Limb (tissue), 2 donors: ENCODE data around the gene MBNL2.

Source experiments
- DNase-seq, 2 donors: peaks; one replicate each; pipeline ENCODE4 v3.0.0-alpha.2; 2016; ENCODE audit errors: extremely low spot score in 2 of 2

The MBNL2 gene

DNA sequence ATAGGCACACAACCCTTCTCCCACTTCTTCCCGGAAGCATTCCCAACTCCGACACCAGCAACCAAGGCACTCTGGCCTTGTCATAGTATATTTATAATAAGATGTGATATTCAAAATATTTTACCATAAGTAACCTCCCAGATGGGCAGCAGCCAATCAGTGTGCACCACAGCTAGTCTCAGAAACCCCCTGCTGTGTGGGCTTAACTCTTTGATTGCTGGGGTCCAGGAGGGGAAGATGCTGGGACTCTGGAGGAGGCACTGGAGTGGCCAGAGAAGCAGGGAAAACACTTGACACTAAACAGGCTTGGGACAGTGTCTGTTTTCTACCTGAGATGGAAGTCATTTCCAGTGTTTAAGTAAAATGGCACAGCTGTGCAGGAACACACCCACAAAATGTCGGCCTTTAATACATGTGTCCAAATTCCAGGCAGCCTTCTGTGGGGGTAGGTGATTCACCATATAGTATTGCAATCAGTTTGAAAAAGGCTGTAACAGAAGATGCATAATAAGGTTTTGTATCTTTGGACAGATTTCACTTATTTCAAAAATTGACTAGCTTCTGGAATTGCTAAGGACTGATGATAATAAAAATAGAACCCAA, 100.7 kb downstream of the MBNL2 start:
- no peak for DNase-seq

DNA sequence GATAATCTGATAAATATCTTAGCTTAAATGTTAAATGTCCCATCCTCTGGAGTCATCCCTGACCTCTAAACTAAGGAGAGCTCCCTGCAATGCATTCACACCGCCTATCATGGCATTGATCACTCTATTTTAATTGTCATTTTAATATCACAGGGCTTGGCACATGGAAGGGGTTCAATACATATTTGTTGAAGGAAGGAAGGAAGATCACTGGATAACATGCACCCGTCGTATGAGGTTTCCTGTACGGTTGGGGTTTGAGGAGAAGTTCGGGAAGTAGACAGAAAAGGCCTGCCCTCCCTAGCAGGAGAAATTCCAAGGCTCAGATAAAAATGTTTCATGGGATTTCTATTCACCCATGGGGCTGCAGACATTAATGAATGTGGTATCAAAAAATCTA, 102.0 kb downstream of the MBNL2 start:
- no peak for DNase-seq

DNA sequence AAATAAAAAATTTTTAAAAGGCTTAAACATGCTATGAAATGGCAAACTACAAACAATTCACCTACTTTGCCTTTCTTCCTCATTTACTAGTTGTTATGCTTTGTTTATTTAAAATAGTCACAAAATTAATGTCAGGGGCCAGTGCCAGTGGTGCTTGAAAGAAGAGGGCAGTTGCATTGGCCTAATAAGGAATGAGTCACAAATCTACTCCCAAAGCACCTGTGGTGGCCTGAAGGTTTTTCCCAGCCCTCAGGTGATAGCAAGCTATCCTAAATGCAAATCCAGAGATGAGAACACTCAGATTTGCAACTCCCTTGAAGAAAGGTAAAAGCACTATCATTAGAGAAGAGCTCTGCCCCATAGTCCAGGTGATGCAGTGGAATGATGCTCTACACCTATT, 103.6 kb downstream of the MBNL2 start:
- DNase-seq: no peak

DNA sequence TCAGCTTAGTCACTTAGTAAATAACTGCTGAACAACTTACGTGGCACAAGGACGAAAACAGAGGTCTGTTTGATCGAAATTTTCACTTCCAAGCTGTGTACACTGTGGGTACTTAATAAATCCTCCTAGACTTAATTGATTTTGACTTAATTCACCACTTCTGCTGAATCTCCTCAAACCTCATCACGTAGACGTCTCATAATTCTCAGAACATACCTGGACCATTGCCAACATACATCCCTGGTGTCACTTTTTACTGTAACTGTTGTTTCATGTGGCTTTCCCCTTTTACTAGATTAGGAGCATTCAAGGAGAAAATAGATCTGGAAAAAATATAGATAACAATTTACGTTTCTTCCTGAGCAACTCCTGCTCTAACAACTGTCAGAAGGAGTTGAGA, 105.0 kb downstream of the MBNL2 start:
- DNase-seq: no peak

DNA sequence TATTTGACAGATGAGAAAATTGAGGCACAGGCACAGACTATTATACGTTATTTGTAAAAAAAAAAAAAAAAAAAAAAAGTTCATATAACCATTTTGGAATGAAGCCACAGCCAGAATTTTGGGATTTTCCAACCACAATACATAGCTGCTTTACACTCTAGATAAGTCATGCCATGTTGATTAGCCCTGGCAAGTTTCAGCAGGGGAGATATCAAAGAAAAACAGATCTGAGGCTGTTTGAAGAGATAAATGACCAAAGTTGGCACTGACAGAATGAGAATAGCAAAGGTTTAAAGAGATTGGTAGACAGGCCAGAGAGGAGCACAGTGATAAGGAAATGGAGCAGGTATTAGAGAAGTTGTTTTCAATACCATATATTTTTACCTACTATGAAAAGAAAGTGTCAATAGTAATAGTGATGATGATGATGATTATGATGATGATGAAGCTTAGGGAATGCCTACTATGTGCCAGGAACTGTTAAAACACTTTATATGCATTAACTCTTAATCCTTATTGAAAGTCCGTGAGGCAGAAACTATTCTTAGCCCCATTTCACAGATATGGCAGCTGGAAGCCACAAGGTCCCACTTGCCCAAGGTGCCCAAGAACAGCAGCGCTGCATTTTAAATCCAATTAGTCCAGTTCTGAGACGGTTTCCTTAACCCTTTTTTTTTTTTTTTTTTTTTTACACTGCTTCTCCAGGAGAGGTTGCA, 105.5 kb downstream of the MBNL2 start:
- no peak for DNase-seq

DNA sequence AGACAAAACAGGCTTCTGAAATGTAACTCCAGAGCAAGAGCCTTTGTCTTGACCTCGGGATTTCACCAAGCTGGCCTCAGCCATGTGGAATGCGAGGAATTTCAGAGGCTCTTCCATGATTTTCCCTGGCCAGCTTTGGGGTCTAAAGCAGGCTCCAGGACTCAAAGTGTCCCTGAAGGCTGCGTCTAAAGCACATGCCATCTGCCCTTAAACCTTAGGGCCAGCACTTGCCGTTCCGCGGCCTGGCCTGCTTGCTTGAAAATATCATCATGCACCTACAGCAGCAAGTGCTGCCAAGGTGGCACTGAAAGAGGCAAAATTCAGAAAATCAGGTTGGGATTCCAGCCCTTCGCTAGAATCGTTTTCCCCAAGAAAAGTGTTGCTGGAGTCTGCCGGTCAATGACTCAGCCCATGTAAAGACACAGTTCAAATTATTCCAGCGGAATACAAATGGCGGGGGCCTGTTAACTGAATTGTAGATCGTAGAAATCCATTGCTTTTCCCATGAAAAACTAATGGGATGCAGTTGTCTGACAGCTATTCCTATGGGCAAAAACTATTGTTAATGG, 106.2 kb downstream of the MBNL2 start:
- no peak for DNase-seq

DNA sequence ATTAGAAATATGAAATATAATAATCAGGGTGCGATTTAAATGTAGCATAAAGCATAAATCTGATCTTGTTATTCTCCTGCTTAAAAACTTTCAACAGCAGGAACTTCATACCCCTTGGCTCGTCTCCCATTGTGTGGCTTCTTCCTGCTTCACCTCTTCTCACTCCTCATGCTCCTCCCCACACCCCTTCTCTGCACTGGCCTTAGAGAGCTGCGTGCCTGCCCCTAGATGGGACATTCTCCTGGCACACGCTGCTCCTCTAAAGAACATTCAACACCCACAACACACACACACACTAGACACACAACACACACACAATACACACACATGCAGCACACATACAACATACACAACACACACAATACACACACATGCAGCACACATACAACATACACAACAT, 107.2 kb downstream of the MBNL2 start:
- no peak for DNase-seq

DNA sequence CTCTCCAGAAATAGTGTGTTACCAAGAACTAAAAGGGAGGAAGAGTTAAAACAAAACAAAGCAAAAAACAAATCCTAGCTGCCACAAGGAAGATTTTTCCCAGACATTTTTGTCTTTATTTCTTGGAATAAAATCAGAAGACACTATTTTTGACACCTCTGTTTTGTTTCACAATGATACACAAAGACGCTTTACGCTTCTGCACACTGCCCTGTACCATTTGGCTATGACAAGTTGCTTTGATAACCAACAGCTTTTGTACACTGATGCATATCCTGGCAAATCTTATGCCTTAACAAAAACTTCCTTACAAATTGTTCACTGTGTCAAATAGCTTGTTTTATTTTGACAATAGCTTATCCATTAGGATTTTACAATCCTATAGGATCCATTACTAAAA, 108.3 kb downstream of the MBNL2 start:
- DNase-seq: no peak

DNA sequence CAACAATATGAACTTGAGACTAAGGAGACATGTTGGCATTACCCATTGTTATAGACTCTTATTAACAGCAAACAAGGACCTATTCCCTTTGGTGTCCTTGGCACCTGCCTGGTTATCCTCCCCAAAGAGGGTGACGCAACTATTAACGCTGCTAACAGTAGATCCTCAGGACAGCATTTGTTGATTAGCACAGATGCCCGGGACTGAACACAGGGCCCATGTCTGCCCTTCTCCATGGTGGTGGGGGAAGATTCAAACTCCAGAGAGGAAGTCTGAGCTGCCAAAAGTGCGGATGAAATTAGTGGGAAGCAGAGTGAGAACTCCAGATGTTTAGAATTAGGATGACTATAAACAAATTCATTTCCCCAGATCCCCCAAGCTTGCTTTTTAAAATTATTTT, 110.6 kb downstream of the MBNL2 start:
- no peak for DNase-seq

DNA sequence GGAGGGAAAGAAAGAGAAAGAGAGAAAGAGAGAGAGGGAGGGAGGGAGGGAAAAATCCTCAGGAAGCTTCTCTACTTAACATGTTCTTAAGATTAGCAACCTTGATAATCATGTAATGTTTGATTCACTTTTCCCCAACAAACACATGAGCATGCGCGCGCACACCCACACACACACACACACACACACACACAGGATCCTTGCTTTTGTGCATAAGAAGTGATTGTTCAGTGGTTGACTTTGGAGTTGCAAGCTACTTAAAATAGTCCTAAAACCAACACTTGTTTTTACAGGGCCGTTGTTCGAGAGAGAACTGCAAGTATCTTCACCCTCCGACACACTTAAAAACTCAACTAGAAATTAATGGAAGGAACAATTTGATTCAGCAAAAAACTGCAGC, 111.8 kb downstream of the MBNL2 start:
- DNase-seq: no peak

DNA sequence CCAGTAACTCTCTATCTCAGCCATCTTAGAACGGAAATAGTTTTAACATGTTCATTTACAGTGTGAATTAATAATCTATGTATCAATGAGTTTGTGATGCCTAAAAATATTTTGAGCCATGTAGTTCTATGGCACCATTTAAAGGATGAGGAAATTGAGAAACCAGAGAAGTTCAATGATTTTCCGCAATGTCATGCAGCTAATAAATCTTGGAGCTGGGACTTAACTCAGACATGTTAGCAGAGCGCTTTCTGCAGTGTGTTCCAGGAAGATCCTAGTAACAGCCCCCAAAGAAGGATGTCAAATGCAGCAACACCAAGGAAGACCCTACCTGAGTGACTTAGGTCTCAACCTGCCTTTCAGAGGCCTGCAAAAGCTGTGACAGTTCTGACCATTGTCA, 112.6 kb downstream of the MBNL2 start:
- DNase-seq: no peak

DNA sequence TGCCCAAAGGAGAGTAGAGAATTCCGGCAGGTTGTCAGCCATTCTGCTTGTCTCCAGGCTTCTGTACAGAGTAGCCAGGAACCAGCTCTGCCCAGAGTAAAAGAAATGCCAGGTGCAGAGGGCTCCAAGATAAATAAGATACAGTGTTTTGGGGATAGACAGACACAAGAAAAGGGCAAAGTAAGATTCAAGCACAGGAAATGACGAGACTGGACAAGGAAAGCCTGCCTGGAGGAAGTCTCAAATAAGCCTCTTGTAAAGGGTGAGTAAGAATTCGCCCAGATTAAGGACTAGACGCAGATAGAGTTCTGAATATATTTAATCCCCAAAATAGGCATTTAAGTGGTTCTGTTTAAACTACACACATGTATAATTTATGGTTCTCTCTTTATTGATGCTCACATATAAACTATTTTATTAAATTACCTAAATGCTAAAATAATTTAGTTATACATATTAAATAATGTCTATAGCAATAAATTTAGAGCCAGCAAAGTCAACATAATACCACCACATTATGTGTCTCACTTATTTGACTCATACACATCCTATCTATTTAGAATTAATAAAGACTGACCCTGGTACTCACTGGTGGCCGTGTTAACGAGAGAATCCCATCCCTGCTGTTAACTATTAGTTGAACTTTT, 113.5 kb downstream of the MBNL2 start:
- no peak for DNase-seq

DNA sequence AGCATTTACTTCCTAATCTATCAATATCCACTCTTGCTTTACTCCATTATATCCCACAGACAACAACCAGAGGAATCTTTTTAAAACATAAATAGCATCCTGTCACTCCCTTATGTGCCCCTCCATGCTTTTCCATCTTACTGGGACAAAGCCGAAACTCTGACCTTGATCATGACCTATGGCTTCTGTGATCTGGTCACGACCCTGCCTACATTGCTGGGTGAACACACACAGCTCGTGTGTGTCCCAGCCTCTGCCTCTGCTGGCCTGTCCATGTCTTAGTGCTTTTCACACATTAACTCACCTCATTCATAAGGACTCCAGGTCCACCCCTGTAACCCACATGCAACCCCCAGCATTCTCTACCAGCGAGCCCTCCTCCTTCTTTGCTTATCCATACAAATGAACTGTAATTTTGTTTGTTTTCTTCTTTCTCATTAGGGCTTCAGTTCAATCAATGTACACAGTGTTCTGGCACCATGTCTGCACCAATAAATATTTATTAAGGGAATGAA, 115.9 kb downstream of the MBNL2 start:
- DNase-seq: no peak

DNA sequence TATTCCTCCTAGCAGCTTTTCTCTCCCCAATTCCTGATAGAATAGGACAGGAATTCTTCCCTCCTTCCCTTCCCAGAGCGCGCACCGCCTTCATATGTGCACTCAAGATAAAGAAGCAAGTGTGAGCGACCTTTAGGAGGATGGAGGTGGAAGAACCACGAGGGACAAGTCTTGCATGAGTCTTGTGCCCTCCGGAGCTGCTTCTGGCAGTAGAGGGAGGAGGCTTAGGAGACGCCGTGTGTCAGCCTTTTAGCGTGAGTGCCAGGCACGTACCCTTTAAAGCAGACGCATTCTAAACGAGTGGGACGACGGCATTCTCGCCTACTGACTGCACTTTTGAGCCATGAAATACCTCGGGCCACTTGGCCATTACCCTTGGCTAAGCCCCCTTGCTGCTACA, 116.4 kb downstream of the MBNL2 start:
- no peak for DNase-seq

DNA sequence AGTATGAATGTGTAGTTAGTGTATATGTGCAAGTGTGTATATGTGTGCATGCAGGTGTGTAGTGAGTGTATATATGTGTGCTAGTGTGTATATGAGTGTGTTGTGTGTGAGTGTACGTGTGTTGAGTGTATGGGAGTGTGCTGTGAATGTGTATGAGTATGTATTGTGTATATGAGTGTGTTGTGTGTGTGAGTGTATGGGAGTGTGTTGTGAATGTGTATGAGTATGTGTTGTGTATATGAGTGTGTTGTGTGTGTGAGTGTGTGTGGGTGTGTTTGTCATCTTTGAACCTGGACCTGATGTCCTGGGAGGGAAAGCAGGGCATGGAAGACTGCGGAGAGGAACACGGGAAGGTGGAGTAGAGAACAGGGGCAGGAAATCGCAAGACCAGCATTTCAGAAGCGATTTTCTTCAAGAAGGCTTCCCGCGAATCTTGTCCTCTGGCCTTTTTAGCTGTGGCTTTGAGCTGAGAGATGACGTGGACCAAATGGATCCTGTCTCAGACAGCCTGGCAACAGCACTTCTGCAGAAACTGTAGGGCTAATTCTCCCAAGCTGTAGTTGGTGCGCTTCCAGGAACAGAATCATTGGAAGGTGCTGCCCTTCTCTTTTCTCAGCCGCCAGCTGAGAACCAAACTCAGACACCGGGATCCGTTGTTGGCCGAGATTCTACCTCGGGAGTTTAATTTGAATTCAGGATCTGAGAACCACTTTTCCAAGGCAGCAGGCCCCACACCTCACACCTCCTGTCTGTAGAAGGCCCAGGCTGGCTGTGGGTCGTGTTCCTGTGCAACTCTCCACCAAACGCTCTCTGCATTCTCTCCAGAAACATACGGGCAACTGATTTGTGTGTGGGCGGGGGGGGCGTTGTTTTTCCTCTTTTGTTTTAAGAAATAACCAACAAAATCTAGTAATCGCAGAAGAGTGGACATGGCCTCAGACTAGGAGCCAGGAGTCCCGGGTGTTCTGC, 117.2 kb downstream of the MBNL2 start:
- peak; percentile 54 to 56 for DNase-seq

DNA sequence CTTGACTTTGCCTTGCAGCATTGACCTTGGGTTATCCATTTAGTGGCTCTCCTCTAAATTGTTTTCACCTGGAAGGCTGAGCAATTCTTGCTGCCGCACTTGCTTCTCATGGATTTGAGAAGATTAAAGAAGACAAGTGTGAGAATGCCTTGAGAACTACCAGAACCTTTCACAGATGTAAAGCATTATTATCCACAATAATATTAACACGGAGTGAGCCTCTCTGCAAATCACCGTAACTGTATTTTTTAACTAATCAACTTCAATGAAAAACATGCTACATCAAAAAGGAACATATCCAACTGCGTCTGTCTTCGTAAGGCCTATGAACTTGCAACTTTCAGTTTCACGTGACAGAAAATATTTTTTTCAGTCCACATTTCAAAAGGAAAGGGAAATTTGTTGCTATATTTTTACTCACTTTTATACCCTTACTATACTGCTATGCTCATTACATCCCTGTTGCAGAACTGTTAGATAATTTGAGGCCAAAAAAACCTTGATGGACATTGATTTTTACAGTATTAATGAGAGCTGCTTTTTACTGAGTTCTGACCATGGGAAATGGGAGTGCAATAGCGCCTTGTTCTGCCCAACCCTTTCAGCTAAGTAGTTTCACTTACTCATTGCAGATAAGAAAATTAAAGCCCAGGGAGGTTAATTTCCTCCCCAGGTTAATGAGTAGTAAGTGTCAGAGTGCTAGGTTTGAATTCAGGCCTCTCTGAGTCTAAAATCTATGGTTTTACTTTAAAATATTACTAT, 118.0 kb downstream of the MBNL2 start:
- DNase-seq: no peak

DNA sequence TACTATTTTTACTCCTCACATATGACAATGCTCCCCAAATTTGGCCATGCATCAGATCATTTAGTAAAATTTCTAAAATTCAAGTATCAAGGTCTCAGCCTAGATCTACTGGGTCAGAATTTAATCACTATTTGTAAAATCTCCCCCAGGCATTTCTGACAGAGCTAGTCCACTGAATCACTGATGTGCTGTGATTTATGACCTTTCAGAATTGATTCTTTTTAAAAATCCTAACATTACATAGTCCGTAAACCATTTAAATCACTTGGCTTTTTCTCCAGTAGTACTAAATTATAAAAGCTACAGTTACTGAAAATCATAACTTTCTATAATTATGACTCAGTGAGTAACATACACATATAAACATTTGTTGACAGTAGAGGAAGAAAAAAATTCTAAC, 119.0 kb downstream of the MBNL2 start:
- DNase-seq: no peak

DNA sequence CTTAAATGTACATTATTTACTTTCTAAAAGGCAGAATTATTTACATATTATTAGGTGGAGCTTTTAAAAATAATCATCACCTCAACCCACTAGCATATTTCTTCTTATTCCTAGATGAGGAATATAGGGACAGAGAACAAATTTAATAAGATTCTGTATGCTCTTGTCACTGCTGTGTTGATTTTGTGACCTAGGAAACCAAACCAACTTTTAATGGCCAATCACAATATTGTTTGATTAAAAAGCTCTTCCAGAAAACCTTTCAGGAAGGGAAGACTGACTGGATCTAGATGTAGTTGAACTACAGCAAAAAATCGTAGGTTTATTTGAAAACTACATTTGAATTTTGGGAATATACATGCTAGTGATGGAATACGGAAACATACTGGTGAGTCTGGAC, 120.0 kb downstream of the MBNL2 start:
- DNase-seq: no peak

DNA sequence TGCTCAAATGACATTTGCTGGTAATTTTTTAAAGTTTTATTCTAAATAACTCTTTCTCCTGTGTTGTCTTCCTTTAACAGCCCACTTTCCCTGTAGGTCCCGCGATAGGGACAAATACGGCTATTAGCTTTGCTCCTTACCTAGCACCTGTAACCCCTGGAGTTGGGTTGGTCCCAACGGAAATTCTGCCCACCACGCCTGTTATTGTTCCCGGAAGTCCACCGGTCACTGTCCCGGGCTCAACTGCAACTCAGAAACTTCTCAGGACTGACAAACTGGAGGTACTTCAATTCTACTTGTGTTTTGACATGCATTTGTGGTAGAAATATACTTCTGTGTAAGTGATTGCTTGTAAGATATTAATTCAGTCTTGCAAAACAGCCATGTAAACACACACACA, 120.8 kb downstream of the MBNL2 start:
- DNase-seq: no peak
